ENCODE data around the gene SZT2. TPM values are rescaled to one million over a fixed set of nuclear protein-coding genes. Genes with fewer than 3 reads are reported as not detected.

Gene SZT2
- total RNA-seq, 1 experiment from 2014 or later, result 65.3 TPM

- H3K4me3 Mint-ChIP-seq (ENCODE audit: unreplicated experiment), result no peak overlapping the region
- no peak overlapping the region for H3K27ac Mint-ChIP-seq (ENCODE audit: low read depth, unreplicated experiment)
- no peaks in the 10 kb centered on the region for H3K27me3 Mint-ChIP-seq (ENCODE audit: insufficient read depth, unreplicated experiment)
- no peak for TF ChIP-seq CTCF (IDR thresholded peaks at IDR 0.05; ENCODE audit: unreplicated experiment)
- ChIA-PET CTCF (no interaction called here), POLR2A (interaction anchor here (2.9 kb wide), 1 partner anchor 11 kb away, joined by 16 read pairs; the partner anchor contains the start of gene HYI)
- peaks cover 48% of the 10 kb centered on the region for H3K36me3 Mint-ChIP-seq (ENCODE audit: insufficient read depth, unreplicated experiment)
- no TSS peak for BruUV-seq (replicated peaks)
- H3K4me1 Mint-ChIP-seq (ENCODE audit: insufficient read depth, unreplicated experiment), result no peaks in the 10 kb centered on the region
- intact Hi-C loops (cut with micrococcal nuclease), result no loop called here
- no peak for DNase-seq (ENCODE audit: unreplicated experiment)
- no peaks in the 10 kb centered on the region for H3K9me3 Mint-ChIP-seq (ENCODE audit: unreplicated experiment)
Observed at GRCh38 chr1:43442756-43443155, 53.1 kb downstream of the SZT2 start.

- ChIA-PET POLR2A (interaction anchor here (2.2 kb wide), 1 partner anchor 11 kb away, joined by 9 read pairs; the partner anchor contains the start of gene HYI), CTCF (interaction anchor here (0.6 kb wide), 1 partner anchor 68 kb away, joined by 4 read pairs; no protein-coding TSS in a partner anchor)
- H3K27me3 Mint-ChIP-seq (ENCODE audit: insufficient read depth, unreplicated experiment), result no peaks in the 10 kb centered on the region
- no peaks in the 10 kb centered on the region for H3K9me3 Mint-ChIP-seq (ENCODE audit: unreplicated experiment)
- BruUV-seq (replicated peaks), result no TSS peak
- peaks cover 47% of the 10 kb centered on the region for H3K36me3 Mint-ChIP-seq (ENCODE audit: insufficient read depth, unreplicated experiment)
- H3K4me1 Mint-ChIP-seq (ENCODE audit: insufficient read depth, unreplicated experiment), result no peaks in the 10 kb centered on the region
- no peak for DNase-seq (ENCODE audit: unreplicated experiment)
- no peak for TF ChIP-seq CTCF (IDR thresholded peaks at IDR 0.05; ENCODE audit: unreplicated experiment)
- H3K4me3 Mint-ChIP-seq (ENCODE audit: unreplicated experiment), result no peak overlapping the region
- intact Hi-C loops (cut with micrococcal nuclease), result no loop called here
- H3K27ac Mint-ChIP-seq (ENCODE audit: low read depth, unreplicated experiment), result no peak overlapping the region
Observed at GRCh38 chr1:43443197-43443946, 53.7 kb downstream of the SZT2 start.

- intact Hi-C loops (cut with micrococcal nuclease), result no loop called here
- TF ChIP-seq CTCF (IDR thresholded peaks at IDR 0.05; ENCODE audit: unreplicated experiment), result no peak
- DNase-seq (ENCODE audit: unreplicated experiment), result no peak
- CTCF ChIA-PET, result interaction anchor here (0.6 to 0.8 kb wide), 3 partner anchors 19 to 127 kb away, joined by 3 to 4 read pairs (median 4); no protein-coding TSS in a partner anchor
- H3K36me3 Mint-ChIP-seq (ENCODE audit: insufficient read depth, unreplicated experiment), result peaks cover 47% of the 10 kb centered on the region
- H3K9me3 Mint-ChIP-seq (ENCODE audit: unreplicated experiment), result no peaks in the 10 kb centered on the region
- no TSS peak for BruUV-seq (replicated peaks)
- H3K27ac Mint-ChIP-seq (ENCODE audit: low read depth, unreplicated experiment), result no peak overlapping the region
- POLR2A ChIA-PET, result interaction anchor here (0.7 to 2.2 kb wide), 3 partner anchors 10 to 114 kb away, joined by 3 to 9 read pairs (median 4); partner anchors contain the start of gene HYI
- no peaks in the 10 kb centered on the region for H3K27me3 Mint-ChIP-seq (ENCODE audit: insufficient read depth, unreplicated experiment)
- no peaks in the 10 kb centered on the region for H3K4me1 Mint-ChIP-seq (ENCODE audit: insufficient read depth, unreplicated experiment)
- H3K4me3 Mint-ChIP-seq (ENCODE audit: unreplicated experiment), result no peak overlapping the region
Observed at GRCh38 chr1:43444151-43444828, 54.6 kb downstream of the SZT2 start.

GRCh38 chr1:43444836-43445235, 55.1 kb downstream of the SZT2 start:
- Mint-ChIP-seq H3K27ac (ENCODE audit: low read depth, unreplicated experiment) (no peak overlapping the region), H3K27me3 (ENCODE audit: insufficient read depth, unreplicated experiment) (no peaks in the 10 kb centered on the region), H3K9me3 (ENCODE audit: unreplicated experiment) (no peaks in the 10 kb centered on the region), H3K4me3 (ENCODE audit: unreplicated experiment) (no peak overlapping the region), H3K4me1 (ENCODE audit: insufficient read depth, unreplicated experiment) (no peaks in the 10 kb centered on the region), H3K36me3 (ENCODE audit: insufficient read depth, unreplicated experiment) (peaks cover 47% of the 10 kb centered on the region)
- intact Hi-C loops (cut with micrococcal nuclease), result no loop called here
- no TSS peak for BruUV-seq (replicated peaks)
- ChIA-PET CTCF (interaction anchor here (0.8 kb wide), 1 partner anchor 18 kb away, joined by 3 read pairs; no protein-coding TSS in a partner anchor), POLR2A (interaction anchor here (0.7 to 2.2 kb wide), 3 partner anchors 10 to 113 kb away, joined by 3 to 9 read pairs (median 4); partner anchors contain the start of gene HYI)
- no peak for TF ChIP-seq CTCF (IDR thresholded peaks at IDR 0.05; ENCODE audit: unreplicated experiment)
- no peak for DNase-seq (ENCODE audit: unreplicated experiment)

All from MCF 10A (cell line).